PC-3 (cell line): ENCODE data around the gene ALCAM. TPM values are rescaled to one million over a fixed set of nuclear protein-coding genes. Genes with fewer than 3 reads are reported as not detected.

Source experiments
- ATAC-seq: fragments of 200-7000 bp; cut with Tn5 transposase; 2 replicates; pipeline ENCODE4 v1.9.1; 2020; ENCODE audit warnings: mild to moderate bottlenecking, moderate library complexity
- BruUV-seq: library from RNA; stranded (reverse); fragments of 400-500 nt; replicated peaks from 2 replicates; lab custom pipeline; 2021; lab: Mats Ljungman, UMichigan
- CTCF ChIA-PET: fragments of 300-600 bp; sonication (Branson Sonifier 250); formaldehyde crosslinking; loops from one replicate; lab custom pipeline; 2022; ENCODE audit warnings: antibody characterized with exemption; lab: Charles Lee
- POLR2A ChIA-PET: fragments of 300-600 bp; sonication (Branson Sonifier 250); formaldehyde crosslinking; loops from one replicate; lab custom pipeline; 2022; ENCODE audit warnings: antibody characterized with exemption; ENCODE audit not compliant: unreplicated experiment; lab: Charles Lee
- DNase-seq: peaks from one replicate; pipeline ENCODE4 v3.0.0-alpha.2; 2015
- H2AFZ ChIP-seq: fragments of 300-600 bp; sonication (generic); 2 replicates; pipeline ENCODE4 v1.6.0; 2016; ENCODE audit warnings: antibody characterized with exemption, low read length
- H3F3A ChIP-seq: fragments of 300-600 bp; sonication (generic); one replicate; pipeline ENCODE4 v1.6.0; 2017; ENCODE audit warnings: antibody characterized with exemption, low read length, control low read depth, mild to moderate bottlenecking; ENCODE audit not compliant: unreplicated experiment
- H3K27ac ChIP-seq: fragments of 300-600 bp; sonication (generic); 2 replicates; pipeline ENCODE4 v1.5.1; 2016; ENCODE audit warnings: mild to moderate bottlenecking, low read length
- H3K27me3 ChIP-seq: fragments of 300-600 bp; sonication (generic); 2 replicates; pipeline ENCODE4 v1.6.1; 2016; ENCODE audit warnings: low read length, mixed read lengths
- H3K36me3 ChIP-seq: fragments of 300-600 bp; sonication (generic); 2 replicates; pipeline ENCODE4 v1.6.1; 2016; ENCODE audit warnings: low read depth, mixed run types, low read length, mixed read lengths
- H3K4me1 ChIP-seq: fragments of 300-600 bp; sonication (generic); 2 replicates; pipeline ENCODE4 v1.5.1; 2016; ENCODE audit warnings: low read length; ENCODE audit not compliant: insufficient read depth
- H3K4me2 ChIP-seq: fragments of 300-600 bp; sonication (generic); 2 replicates; pipeline ENCODE4 v1.6.0; 2016; ENCODE audit warnings: low read length
- H3K4me3 ChIP-seq: fragments of 300-600 bp; sonication (generic); 2 replicates; pipeline ENCODE4 v1.5.1; 2016; ENCODE audit warnings: mild to moderate bottlenecking, low read length, mixed read lengths
- H3K79me2 ChIP-seq: fragments of 300-600 bp; sonication (generic); 2 replicates; pipeline ENCODE4 v1.6.1; 2017; ENCODE audit warnings: low read length, mixed read lengths
- H3K9ac ChIP-seq: fragments of 300-600 bp; sonication (generic); 2 replicates; pipeline ENCODE4 v1.6.0; 2016; ENCODE audit warnings: mild to moderate bottlenecking, low read length
- H3K9me2 ChIP-seq: fragments of 300-600 bp; sonication (generic); replicated peaks from 2 replicates; pipeline ENCODE4 v1.6.1; 2016; ENCODE audit warnings: mixed run types, low read length, mixed read lengths
- H3K9me3 ChIP-seq: fragments of 300-600 bp; sonication (generic); 2 replicates; pipeline ENCODE4 v1.6.1; 2016; ENCODE audit warnings: low read length, mixed read lengths
- H4K20me1 ChIP-seq: fragments of 300-600 bp; sonication (generic); 2 replicates; pipeline ENCODE4 v1.6.1; 2016; ENCODE audit warnings: low read length, mixed read lengths
- EZH2 ChIP-seq: fragments of 300-600 bp; sonication (generic); IDR thresholded peaks from one replicate; pipeline ENCODE4 v1.6.1; 2017; ENCODE audit warnings: antibody characterized with exemption, mild to moderate bottlenecking, low read length; ENCODE audit not compliant: unreplicated experiment
- EZH2phosphoT487 ChIP-seq: fragments of 300-600 bp; sonication (generic); IDR thresholded peaks from 2 replicates; pipeline ENCODE4 v1.6.1; 2018; ENCODE audit warnings: mild to moderate bottlenecking, antibody characterized with exemption, low read length, borderline replicate concordance
- intact Hi-C: fragments of 100-400 bp; cut with micrococcal nuclease; formaldehyde crosslinking; loops from 2 replicates; pipeline ENCODE4 v1.9.0; 2023
- total RNA-seq: library from RNA; depleted of rRNA; stranded (reverse); fragments of >200 nt; gene quantifications from 2 replicates; pipeline ENCODE4 v1.2.3, GENCODE V29; 2014
- TF ChIP-seq, protein P1 (sequence below): fragments of 300-600 bp; sonication (generic); conservative IDR thresholded peaks from 2 replicates; pipeline ENCODE4 v1.5.1; 2017; ENCODE audit warnings: antibody characterized with exemption, low read depth, mild to moderate bottlenecking, low read length

The ALCAM gene
- total RNA-seq, 1 experiment from 2014 or later, result 169 TPM

DNA sequence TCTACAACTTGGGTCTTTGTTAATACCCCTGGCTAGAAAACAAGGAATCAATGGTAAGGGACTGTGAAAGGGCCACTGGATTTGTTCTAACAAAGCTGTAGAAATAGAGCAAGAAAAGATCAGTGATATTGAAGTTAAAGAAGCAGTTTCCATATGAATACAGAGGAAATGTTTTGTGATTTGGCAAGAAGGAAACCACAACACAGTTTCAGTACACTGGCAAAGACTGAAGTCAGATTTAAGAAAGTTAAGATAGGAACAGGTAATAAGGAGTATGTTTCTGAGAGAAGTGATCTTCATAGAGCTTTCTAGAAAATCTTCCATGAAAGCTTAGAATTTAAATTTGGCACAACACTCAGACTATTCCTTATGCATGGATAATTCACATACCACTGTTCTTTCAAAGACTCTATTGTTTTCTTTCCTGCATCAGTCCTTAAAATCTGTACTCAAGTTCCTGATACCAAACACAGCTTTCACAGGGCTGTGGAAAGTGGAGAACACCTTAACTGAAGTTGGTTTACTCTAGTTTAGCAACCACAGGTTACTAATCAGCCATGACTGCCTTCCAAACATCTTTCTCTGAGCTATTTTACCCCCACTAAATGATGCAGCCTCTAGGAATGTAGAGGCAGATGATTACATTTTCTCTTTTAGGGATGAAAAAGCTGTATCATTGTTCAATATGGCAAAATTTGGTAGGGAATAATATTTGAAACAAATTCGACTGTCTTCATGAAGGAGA lies 32.4 kb upstream of the ALCAM start:
- H3F3A ChIP-seq, result no peaks in the 10 kb centered on the region
- no peaks in the 10 kb centered on the region for H3K9me2 ChIP-seq
- H3K4me1 ChIP-seq, result no peaks in the 10 kb centered on the region
- no peaks in the 10 kb centered on the region for H3K36me3 ChIP-seq
- H3K9me3 ChIP-seq, result peaks cover 4% of the 10 kb centered on the region; the same call in 1 of the 2 replicates
- no peak overlapping the region for H2AFZ ChIP-seq
- no peaks in the 10 kb centered on the region for H3K79me2 ChIP-seq
- no peak overlapping the region for H3K4me2 ChIP-seq
- peak; percentile 54 for DNase-seq
- peak; percentile 35; the same call in 1 of the 2 replicates for ATAC-seq
- ChIA-PET POLR2A (interaction anchor here (0.6 kb wide), 1 partner anchor 472 kb away, joined by 4 read pairs; no protein-coding TSS in a partner anchor), CTCF (no interaction called here)
- no peaks in the 10 kb centered on the region for H3K27me3 ChIP-seq
- H3K9ac ChIP-seq, result no peak overlapping the region
- H3K27ac ChIP-seq, result no peak overlapping the region
- BruUV-seq, result no TSS peak
- H3K4me3 ChIP-seq, result no peak overlapping the region
- intact Hi-C loops, result no loop called here
- TF ChIP-seq, protein P1, sequence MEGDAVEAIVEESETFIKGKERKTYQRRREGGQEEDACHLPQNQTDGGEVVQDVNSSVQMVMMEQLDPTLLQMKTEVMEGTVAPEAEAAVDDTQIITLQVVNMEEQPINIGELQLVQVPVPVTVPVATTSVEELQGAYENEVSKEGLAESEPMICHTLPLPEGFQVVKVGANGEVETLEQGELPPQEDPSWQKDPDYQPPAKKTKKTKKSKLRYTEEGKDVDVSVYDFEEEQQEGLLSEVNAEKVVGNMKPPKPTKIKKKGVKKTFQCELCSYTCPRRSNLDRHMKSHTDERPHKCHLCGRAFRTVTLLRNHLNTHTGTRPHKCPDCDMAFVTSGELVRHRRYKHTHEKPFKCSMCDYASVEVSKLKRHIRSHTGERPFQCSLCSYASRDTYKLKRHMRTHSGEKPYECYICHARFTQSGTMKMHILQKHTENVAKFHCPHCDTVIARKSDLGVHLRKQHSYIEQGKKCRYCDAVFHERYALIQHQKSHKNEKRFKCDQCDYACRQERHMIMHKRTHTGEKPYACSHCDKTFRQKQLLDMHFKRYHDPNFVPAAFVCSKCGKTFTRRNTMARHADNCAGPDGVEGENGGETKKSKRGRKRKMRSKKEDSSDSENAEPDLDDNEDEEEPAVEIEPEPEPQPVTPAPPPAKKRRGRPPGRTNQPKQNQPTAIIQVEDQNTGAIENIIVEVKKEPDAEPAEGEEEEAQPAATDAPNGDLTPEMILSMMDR, result no peak
- TF ChIP-seq EZH2 (no peak), EZH2phosphoT487 (no peak)
- no peaks in the 10 kb centered on the region for H4K20me1 ChIP-seq

DNA sequence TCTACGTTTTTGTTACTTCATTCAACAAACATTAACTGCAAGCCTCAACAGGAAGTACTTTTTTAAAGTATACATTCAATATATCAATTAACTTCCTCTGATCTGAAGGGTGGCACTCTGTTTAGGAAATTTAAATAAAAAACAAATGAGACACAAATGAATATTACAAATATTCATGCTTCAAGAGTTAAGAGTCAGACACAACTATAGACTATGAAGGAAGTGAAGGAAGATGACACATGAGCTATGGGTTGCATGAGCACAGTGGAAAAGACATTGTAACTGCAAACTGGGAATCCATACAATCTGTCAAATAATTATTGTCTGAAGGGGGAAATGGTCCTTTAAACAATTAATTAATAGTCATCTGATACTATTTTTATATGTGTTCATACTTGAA lies 26.8 kb upstream of the ALCAM start:
- H3K9ac ChIP-seq, result no peak overlapping the region
- H3K4me3 ChIP-seq, result no peak overlapping the region
- no peaks in the 10 kb centered on the region for H3K27me3 ChIP-seq
- DNase-seq (no peak), ATAC-seq (no peak)
- no peak overlapping the region for H3K4me2 ChIP-seq
- no peak overlapping the region for H3K27ac ChIP-seq
- H3K9me3 ChIP-seq, result no peaks in the 10 kb centered on the region
- CTCF ChIA-PET, result no interaction called here
- no peaks in the 10 kb centered on the region for H3K4me1 ChIP-seq
- no TSS peak for BruUV-seq
- no peaks in the 10 kb centered on the region for H4K20me1 ChIP-seq
- no peaks in the 10 kb centered on the region for H3K9me2 ChIP-seq
- POLR2A ChIA-PET, result no interaction called here
- intact Hi-C loops, result no loop called here
- TF ChIP-seq, protein P1, result no peak
- no peak for TF ChIP-seq EZH2phosphoT487
- no peak for TF ChIP-seq EZH2
- H3K79me2 ChIP-seq, result no peaks in the 10 kb centered on the region
- H2AFZ ChIP-seq, result no peak overlapping the region
- no peaks in the 10 kb centered on the region for H3F3A ChIP-seq
- H3K36me3 ChIP-seq, result no peaks in the 10 kb centered on the region

DNA sequence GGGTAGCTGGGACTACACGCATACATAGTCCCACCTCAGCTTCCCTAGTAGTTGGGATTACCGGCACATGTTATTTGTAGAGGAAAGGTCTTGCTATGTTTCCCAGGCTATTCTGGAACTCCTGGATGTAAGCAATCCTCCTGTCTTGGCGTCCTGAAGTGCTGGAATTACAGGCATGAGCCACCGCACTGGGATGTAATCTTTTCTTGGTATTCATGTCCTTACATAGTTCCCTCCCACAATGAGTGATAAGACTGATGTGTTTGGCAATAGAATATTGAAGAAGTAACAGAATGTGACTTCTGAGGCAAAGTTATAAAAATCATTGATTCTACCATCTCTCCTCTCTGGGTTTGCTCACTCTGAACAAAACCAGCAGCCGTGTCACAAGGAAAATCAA lies 22.7 kb upstream of the ALCAM start:
- CTCF ChIA-PET, result no interaction called here
- ATAC-seq, result no peak
- BruUV-seq, result no TSS peak
- Histone ChIP-seq H3K79me2 (no peaks in the 10 kb centered on the region), H3K4me3 (no peak overlapping the region), H3K27me3 (no peaks in the 10 kb centered on the region), H3K9ac (no peak overlapping the region), H3K4me2 (no peak overlapping the region), H3K36me3 (no peaks in the 10 kb centered on the region), H4K20me1 (no peaks in the 10 kb centered on the region), H3K9me2 (no peaks in the 10 kb centered on the region), H2AFZ (no peak overlapping the region), H3K9me3 (no peaks in the 10 kb centered on the region), H3K27ac (no peak overlapping the region), H3F3A (no peaks in the 10 kb centered on the region), H3K4me1 (no peaks in the 10 kb centered on the region)
- POLR2A ChIA-PET, result no interaction called here
- TF ChIP-seq EZH2, result no peak
- TF ChIP-seq, protein P1, result no peak
- TF ChIP-seq EZH2phosphoT487, result no peak
- intact Hi-C loops, result no loop called here
- DNase-seq, result no peak
